ENCODE data around the gene BMPER. TPM values are rescaled to one million over a fixed set of nuclear protein-coding genes. Genes with fewer than 3 reads are reported as not detected.

BMPER gene
- total RNA-seq, 1 experiment from 2014 or later = not detected

DNA sequence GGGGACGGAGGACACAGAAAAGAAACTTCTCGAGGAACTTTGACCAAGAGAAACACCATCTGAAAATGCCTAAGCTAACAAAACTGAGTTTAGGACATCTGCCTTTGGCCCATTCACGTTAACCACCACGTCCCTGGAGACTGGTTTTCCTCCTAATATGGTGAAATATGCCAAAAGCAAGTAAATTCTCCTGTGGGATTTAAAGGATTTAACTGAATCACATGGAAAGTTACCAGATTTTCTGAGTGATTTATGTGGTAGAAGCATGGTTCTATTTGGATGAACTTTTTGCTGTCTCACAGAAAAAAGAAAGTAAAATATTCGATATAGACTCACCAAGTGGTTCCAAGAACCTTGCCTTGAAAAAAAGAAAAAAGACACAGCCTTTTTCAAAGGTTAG, 30.4 kb upstream of the BMPER start:
- intact Hi-C loops (cut with micrococcal nuclease; ENCODE audit: unreplicated experiment) (no loop called here), in situ Hi-C loops (cut with HindIII; ENCODE audit: low pct_unique_long_range_greater_than_20kb, low sequenced_read_pairs) (no loop called here)
- H3K4me3 ChIP-seq (ENCODE audit: low read depth in 2 of 2, low read length in 2 of 2) = no peak overlapping the region
- no peaks in the 10 kb centered on the region for H3K9me3 ChIP-seq (ENCODE audit: control insufficient read depth, insufficient read depth, low read depth, low read length)
- TF ChIP-seq, protein P1, sequence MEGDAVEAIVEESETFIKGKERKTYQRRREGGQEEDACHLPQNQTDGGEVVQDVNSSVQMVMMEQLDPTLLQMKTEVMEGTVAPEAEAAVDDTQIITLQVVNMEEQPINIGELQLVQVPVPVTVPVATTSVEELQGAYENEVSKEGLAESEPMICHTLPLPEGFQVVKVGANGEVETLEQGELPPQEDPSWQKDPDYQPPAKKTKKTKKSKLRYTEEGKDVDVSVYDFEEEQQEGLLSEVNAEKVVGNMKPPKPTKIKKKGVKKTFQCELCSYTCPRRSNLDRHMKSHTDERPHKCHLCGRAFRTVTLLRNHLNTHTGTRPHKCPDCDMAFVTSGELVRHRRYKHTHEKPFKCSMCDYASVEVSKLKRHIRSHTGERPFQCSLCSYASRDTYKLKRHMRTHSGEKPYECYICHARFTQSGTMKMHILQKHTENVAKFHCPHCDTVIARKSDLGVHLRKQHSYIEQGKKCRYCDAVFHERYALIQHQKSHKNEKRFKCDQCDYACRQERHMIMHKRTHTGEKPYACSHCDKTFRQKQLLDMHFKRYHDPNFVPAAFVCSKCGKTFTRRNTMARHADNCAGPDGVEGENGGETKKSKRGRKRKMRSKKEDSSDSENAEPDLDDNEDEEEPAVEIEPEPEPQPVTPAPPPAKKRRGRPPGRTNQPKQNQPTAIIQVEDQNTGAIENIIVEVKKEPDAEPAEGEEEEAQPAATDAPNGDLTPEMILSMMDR (IDR thresholded peaks at IDR 0.05) = no peak
- TF ChIP-seq POLR2AphosphoS5 (IDR thresholded peaks at IDR 0.05; ENCODE audit: low read depth, low read length) = no peak
- H3K27ac ChIP-seq (ENCODE audit: low read length) = no peak overlapping the region
- no peak for DNase-seq (ENCODE audit: low read depth, low spot score)
- CTCF ChIA-PET = no interaction called here
- POLR2A ChIA-PET = no interaction called here
- no peaks in the 10 kb centered on the region for H3K4me1 ChIP-seq (ENCODE audit: control insufficient read depth, insufficient read depth, low read length)
- peaks cover 5% of the 10 kb centered on the region; the same call in 1 of the 2 replicates for H3K27me3 ChIP-seq (ENCODE audit: control insufficient read depth, insufficient read depth, low read length)
- ATAC-seq = no peak
- no TSS peak for BruUV-seq (replicated peaks)
- H3K36me3 ChIP-seq (ENCODE audit: control insufficient read depth, insufficient read depth, low read length) = no peaks in the 10 kb centered on the region

DNA sequence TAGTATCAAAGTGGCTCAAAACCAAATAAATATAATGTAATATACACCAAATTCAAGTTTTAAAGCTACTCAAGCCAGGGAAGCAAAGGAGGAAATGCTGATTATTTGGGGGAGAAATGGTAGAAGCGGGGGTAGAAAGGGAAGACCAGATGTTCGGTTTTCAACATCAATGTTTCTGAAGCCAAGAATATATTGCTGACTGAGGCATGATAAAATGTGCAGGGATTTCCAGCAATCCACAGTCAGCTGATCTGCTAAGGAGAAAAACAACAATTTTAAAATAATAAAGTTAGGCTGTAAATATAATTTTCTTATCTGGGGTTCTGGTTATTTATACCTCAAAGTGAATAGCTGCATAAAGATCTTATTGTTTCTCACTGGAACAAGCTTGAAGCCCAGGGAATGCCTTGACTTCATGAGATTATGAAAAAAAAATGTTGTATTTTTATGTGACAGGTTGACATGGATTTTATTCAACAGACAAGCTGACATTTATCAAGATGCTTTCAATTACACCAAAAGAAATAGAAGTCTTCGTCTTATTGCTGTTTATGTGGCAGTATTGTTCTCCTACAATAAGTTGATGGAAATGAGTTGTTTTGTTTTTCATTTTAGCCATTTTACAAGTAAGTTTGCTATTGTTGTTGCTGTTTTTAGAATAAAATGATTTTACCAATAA, 28.6 kb upstream of the BMPER start:
- ATAC-seq = no peak
- no TSS peak for BruUV-seq (replicated peaks)
- CTCF ChIA-PET = no interaction called here
- no peaks in the 10 kb centered on the region for H3K36me3 ChIP-seq (ENCODE audit: control insufficient read depth, insufficient read depth, low read length)
- H3K27me3 ChIP-seq (ENCODE audit: control insufficient read depth, insufficient read depth, low read length) = peaks cover 5% of the 10 kb centered on the region; the same call in 1 of the 2 replicates
- no peaks in the 10 kb centered on the region for H3K9me3 ChIP-seq (ENCODE audit: control insufficient read depth, insufficient read depth, low read depth, low read length)
- intact Hi-C loops (cut with micrococcal nuclease; ENCODE audit: unreplicated experiment) = no loop called here
- TF ChIP-seq POLR2AphosphoS5 (IDR thresholded peaks at IDR 0.05; ENCODE audit: low read depth, low read length) = no peak
- TF ChIP-seq SIN3A (IDR thresholded peaks at IDR 0.05; ENCODE audit: borderline replicate concordance, insufficient read depth, low read depth, low read length) = no peak
- TF ChIP-seq, protein P2, sequence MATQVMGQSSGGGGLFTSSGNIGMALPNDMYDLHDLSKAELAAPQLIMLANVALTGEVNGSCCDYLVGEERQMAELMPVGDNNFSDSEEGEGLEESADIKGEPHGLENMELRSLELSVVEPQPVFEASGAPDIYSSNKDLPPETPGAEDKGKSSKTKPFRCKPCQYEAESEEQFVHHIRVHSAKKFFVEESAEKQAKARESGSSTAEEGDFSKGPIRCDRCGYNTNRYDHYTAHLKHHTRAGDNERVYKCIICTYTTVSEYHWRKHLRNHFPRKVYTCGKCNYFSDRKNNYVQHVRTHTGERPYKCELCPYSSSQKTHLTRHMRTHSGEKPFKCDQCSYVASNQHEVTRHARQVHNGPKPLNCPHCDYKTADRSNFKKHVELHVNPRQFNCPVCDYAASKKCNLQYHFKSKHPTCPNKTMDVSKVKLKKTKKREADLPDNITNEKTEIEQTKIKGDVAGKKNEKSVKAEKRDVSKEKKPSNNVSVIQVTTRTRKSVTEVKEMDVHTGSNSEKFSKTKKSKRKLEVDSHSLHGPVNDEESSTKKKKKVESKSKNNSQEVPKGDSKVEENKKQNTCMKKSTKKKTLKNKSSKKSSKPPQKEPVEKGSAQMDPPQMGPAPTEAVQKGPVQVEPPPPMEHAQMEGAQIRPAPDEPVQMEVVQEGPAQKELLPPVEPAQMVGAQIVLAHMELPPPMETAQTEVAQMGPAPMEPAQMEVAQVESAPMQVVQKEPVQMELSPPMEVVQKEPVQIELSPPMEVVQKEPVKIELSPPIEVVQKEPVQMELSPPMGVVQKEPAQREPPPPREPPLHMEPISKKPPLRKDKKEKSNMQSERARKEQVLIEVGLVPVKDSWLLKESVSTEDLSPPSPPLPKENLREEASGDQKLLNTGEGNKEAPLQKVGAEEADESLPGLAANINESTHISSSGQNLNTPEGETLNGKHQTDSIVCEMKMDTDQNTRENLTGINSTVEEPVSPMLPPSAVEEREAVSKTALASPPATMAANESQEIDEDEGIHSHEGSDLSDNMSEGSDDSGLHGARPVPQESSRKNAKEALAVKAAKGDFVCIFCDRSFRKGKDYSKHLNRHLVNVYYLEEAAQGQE (IDR thresholded peaks at IDR 0.05; ENCODE audit: insufficient read depth in 1 of 2, low read depth in 2 of 2, low read length in 1 of 2) = no peak
- TF ChIP-seq TCF7L2 (IDR thresholded peaks at IDR 0.05; ENCODE audit: low read depth, low read length) = no peak
- TF ChIP-seq, protein P1 (IDR thresholded peaks at IDR 0.05) = no peak
- H3K4me1 ChIP-seq (ENCODE audit: control insufficient read depth, insufficient read depth, low read length) = no peaks in the 10 kb centered on the region
- H3K27ac ChIP-seq (ENCODE audit: low read length) = no peak overlapping the region
- H3K4me3 ChIP-seq (ENCODE audit: low read depth in 2 of 2, low read length in 2 of 2) = no peak overlapping the region
- POLR2A ChIA-PET = no interaction called here
- no peak for DNase-seq (ENCODE audit: low read depth, low spot score)
- in situ Hi-C loops (cut with HindIII; ENCODE audit: low pct_unique_long_range_greater_than_20kb, low sequenced_read_pairs) = no loop called here
